Left renal pelvis (tissue), 4 donors: ENCODE data around the gene DENND2D. TPM values are rescaled to one million over a fixed set of nuclear protein-coding genes. Genes with fewer than 3 reads are reported as not detected.

ENCODE experiments used
- DNase-seq, 4 donors: peaks; one replicate each; pipeline ENCODE4 v3.0.0-alpha.2; 2013; ENCODE audit warnings: low read depth in 4 of 4, low spot score in 3 of 4
- polyA plus RNA-seq, 4 donors: library from polyadenylated mRNA; unstranded; fragments of 120-200 nt; gene quantifications; one replicate each; pipeline ENCODE4 v1.2.1, GENCODE V29; 2013; ENCODE audit not compliant: insufficient read length in 4 of 4

The DENND2D gene
- polyA plus RNA-seq, 4 donors = 4.0 to 20.0 (median 16.9) TPM

DNA sequence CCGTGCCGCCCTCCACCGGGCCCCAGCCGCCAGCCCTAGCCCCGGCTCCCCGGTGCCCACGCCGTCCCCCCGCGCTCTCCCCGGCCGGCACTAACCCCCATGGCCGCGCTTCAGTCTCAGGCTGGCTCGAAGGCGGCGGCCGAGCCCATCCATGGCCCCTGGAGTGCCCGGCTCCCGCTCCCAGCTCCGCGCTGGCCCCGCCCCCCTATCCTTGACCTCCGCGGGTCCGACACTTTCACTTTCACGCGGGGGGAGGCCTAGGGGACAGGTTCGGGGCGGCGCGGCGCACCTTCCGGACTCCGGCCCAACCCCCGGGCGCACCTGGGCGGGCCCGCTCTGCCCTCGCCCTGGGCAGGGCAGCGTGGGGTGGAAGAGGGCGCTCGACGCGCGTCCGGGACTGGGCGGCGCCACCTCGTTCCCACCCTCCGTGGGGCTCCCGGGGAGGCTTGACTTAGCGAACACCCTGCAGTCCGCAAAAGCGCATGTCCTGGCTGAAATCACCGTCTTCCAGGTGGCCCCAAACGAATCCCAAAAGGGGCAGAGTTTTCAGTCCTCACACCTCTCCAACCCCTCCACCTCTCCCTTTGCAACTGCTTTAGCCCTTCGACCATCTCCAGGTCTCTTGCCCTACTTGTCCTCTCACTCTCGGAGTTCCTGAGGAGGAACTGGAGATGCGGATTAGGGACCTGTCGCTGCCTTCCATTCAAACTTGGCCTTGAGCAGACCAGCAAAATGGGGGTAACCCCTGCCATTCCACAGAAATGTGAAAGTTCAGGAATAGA, 3.9 kb upstream of the DENND2D start:
- DNase-seq = no peak

DNA sequence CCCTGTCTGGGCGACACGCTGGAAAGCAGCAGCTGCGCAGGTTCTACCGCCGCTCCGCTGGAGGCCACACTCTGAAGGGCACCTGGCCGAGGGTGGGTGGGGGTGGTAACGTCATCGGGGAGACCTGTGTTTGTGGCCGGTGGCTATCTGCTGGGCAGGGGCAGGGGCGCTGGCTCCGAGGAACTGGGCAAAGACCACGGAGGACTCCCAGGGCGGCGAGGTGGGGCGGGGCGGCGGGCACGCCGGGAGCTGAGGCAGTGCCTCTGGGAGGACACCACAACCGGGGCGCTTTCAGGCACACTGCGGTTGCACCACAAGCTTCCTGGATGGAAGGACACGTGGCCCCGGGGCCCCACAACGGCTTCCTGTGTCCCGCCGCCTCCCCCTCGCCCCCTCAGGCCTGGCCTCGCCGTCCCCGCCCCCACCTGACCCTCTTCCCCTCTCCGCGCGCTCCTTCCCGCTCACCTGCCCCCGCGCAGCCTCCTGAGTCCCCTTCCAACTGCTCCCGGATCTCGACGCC, 3.3 kb upstream of the DENND2D start:
- no peak for DNase-seq

DNA sequence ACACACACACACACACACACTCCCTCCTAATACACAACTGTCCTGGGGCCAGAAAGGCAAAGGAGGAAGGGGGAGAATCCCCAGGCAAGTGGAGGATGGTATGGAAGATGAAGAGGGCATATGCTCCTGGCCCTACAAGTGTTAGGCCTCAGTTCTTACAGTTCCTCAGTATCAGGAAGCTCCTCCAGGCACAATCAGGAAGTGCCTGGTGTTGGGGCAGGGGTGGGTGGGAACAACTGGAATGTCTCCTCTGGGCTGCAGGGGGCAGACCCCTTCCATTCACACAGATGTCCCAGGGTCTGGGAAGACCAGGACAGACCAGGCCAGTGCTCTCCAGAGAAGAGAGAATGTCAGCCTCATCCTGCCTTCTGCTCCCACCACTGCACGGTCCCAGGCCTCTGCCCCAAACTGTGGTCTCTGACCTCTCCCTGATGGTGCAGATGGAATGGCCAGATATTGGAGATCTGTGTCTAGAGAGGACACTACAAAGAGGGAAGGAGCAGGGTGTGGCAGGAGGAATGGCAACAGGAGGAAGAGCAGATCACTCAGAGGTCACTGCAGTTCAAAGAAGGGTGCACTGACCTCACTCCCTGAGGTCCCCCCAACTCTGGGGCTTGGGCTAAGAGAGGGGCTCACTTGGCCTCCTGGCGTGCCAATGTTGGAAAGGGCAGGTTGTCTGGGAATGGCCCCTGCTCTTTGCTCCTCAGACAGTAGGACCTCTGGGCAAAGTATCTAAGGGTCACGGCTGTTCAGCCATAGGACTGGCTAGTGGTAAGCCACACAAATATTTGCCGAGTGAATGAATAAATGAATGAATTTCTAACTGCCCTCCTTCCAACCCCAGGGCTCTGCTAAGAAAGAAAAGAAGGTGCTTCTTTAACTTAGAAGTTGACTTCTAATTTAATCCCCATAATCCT, 2.5 kb upstream of the DENND2D start:
- DNase-seq = no peak

DNA sequence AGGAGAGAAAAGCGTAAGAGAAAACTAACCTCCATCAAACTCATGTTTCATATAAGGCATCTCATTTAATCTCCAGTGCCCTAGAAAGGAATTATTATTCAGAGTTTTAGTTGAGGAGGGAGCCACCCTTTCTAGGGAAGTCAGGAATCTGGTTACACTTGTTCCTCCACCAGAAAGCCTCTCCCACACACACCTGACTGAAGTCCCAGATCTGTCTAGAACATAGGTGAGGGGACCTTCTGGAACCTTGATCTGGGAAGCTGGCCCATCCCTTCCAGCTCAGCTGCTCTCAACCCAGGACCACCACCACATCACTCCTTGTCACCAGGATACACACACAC, 1.9 kb upstream of the DENND2D start:
- no peak for DNase-seq

DNA sequence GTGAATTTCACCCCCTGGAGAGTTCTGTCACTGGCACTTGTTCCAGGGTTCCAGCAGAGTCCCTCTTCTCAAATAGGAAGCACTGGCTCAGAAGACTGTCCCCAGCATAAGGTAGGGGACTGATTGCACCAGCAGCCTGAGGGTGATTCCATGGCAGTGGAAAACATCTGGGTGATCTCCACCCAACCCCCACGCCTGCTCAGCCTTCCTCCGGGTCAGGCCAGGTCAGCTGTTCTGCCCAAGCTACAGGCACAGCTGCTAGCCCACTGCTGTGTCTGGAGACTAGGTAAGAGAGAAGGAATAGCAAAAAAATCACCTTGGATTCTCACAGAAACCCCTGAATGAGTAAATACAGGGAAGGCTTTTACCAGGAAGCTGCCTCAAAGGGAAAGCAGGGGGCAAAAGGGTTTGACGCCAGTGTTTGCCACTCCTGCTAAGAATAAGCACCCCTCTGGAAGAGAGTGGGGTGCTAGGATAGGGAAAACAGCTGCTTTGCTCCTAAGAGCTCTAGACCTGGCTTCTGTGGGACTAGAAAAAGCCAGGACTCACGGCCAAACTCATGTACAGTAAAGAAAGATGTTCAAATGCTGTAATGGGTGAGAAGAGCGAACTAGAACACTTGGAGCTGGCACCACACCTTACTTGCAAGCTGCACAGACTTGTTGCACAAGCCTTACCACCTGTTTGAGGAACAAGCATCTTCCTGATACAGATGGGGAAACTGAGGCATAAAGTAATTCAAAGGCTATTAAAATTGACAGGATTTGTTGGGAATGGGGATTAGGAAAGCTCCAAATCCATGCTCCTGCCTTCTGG, 1.0 kb upstream of the DENND2D start:
- DNase-seq = no peak

DNA sequence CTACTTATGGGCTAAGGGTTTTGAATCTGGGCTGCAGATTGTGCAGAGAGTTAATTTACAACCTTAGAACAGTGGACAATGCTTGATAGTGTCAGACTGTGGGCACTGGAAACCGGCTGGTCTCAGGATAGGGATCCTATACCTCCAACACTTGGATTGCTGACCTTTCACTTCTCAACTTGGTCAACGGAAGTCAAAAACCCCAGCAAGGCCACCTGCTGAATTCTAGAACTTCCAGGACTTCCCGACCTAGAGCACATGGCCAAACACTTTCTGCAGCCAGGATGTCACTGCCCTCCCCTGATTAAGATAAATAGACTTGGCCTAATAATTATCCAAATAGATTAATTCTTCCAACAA, 336 bp upstream of the DENND2D start:
- no peak for DNase-seq

DNA sequence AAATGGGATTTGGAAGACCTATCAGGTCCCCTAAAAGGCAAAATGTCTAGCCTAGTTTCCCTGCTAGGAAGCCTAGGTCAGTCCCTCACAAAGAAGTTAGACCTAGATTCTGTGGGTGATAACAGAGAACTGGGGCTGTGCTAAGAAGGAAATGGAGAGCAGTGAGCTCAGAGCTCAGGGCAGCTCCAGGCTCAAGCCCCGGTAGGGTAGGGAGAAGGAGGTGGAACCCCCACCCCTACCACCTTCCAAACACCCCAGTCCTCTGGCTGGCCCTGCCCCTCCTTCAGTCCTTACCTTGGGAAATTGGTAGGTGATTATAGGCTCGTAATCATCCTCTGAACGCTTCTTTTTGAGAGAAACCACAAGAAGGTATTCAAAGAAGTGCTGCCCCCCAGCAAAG, 1.1 kb downstream of the DENND2D start:
- no peak for DNase-seq

DNA sequence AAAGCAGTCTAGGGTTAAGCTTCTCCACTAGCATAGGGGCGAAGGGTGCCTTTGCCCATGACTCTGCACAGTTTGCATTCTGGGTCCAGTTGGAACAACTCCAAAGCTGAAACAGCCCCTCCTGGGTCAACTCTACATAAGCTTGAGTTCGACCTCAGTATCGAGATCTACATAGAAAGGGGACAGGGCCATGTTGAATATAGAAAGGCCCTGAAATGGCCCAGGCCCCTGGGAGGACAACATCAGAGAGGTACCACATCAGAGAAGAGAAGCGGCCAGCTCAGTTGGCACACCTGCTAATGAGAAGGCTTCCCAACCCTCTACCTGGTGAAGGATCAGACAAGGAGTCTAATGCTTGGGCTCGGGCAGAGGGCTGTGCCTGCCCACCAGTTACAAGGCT, 1.6 kb downstream of the DENND2D start:
- DNase-seq = no peak

DNA sequence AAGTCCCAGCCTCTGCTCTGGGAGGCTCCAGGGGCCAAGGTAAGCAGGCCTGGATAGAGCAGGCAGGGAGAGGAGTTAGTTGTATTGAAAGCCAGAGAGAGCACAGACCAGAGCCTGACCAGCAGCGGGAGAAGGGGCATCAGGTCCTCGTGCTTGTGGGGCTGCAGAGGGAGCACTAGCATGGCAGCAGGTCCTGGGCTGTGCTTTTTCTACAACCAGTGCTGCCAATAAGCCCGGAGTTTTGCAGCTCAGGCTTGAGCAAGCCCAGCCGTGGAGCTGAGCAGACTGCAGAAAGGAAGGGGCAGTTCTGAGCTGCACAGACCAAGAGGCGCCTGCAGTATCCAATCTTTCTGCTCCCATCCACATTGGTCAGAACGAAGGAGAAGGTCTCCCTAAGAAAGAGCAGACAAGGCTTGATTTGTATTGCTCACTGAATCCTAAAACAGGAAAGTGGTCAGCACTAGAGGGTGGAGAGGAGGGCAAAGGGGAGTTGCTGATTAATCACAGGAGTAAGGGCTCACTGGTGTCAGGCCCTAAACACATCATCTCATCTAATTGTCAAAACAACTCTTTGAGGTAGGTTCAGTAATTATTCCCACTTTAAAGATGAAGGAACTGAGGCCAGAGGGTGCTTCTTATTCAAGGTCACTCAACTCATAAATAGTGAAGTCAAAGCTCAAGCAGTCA, 2.7 kb downstream of the DENND2D start:
- no peak for DNase-seq

DNA sequence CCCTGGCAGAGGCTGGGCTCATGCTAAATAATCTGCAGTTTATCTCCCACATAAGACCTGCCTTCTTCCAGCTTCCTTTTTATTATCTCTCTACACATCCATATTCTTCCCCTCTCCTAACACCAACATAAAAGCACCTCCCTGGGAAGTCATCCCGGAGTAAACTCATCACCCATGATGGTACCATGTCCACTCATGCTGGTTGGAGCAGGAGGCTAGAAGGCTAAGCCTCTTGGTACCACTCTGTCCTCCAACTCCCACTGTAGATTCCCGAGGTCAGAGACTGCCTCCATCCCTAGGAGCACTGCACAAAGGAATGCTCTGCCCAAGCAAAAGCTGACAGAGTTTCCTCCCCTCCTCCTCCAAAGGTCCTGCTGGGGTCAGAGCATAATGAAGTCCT, 4.2 kb downstream of the DENND2D start:
- no peak for DNase-seq

DNA sequence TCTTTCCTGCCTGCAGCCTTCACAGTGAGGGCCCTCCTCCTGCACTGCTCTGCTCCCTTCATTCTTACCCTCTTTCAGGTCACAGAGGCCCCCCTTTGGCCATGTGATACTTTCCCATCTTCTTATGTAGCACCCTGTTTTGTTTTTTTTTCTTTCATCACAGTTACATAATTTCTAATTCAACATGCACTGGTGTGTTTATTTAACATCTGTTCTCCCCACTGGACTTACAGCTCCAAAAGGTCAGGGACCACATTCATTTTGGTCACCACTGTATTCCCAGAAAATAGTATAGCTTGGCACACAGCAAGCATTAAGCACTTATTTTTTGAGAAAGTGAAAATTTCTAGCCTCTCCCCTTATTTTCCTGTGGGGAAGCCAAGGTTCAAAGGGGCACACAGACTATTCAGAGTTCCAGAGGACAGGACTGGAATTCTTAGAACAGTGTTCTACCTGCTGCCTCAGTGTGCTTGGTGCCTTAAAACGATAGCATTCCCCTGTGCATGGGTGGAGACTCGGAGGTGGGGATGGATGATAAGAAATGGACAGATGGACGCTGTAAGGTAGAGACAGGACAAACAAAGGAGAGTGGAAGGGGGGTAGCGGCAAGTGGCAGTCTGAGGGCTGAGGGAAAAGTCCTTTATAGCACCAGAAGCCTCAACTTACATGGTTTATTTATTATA, 5.3 kb downstream of the DENND2D start:
- DNase-seq = no peak

DNA sequence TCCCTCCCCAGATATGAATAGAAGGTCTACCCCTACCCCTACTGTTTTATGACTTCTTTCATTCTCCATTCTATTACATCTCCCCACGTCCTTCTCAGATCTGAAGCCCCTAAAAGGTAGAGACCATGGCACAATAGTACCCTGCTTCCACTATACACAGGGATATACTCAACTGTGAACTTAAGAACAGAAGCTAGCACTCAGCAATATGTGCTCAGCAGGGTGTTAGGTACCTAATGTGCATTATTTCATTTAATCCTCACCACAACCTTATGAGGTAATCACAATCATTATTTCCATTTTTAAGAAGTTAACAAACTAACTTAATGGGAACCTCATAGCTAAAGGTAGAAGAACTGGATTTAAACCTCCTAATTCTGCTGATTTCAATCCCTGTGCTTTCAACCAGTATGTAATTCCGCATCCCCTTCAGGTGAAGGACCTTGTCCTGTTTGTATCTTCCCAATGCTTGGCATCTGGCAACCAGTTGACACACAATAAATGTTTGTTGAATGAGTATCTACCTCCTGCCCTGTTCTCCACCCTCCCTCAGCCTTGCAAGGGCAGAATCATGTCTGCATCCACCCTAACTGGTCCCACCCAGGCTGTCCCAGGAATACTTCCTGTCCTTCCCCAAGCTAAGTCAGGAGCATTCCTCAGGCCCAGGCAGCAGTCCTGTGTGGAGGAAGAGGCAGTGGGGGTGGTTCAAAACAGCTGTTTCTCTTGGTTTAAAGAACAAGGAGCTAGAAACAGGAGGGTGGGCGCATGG, 6.5 kb downstream of the DENND2D start:
- DNase-seq = no peak

DNA sequence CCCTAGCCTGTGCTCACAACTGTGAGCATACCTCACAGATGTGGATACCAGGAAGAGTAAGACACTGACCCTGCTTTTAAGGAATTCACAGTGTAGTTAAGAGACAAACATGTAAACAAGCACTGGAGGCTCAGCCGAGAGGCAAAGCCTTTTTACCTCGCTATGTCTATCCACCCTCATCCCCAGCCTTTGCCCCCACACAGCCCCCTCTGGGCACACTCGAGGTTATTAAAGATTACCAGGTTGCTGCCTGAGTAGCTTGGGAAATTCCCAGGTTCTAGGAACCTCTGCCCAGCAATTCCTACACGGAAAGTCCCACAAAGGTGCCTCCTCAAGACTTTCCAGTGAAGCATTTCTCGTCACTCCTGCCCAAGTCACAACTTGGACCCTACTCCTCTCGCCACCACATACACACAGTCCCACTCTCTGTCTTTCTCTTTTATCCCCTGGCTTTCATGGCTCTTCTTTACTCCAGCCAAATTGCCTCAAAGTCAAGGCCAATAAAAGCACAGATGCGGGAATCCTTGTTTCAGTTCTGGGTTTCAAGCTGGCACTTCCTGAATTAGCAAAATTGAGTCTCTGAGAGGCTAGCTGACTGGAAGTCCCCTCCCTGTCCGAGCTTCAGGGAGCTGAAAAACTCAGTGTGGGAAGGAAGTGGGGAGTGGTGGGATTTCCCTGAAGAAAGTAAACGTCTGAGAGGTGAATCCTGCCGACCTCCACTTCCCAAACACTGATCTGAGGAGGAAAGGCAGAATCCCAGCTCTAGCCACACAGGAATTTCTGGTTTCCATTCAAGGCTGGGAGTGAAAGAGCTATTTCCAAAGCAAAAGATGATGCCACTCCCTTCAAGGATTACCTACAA, 7.6 kb downstream of the DENND2D start:
- no peak for DNase-seq

DNA sequence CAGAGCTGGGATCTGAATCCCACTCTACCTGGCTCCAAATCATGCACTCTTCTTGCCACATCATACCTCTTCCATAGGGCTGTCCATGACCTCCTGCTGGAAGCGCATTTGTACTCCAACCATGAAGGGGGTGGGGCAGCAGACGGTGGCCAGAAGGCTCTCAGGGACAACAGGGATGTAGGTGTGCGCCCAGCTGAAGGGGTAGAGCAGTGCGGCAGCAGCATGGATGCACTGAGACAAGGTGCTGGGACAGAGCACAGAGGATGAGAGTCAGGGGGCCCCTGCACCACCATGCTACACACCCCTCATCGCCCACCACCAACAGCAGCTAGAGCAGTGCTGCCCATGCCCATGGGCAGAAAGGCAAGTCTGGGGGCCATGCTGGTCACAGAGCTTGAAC, 8.4 kb downstream of the DENND2D start:
- no peak for DNase-seq

DNA sequence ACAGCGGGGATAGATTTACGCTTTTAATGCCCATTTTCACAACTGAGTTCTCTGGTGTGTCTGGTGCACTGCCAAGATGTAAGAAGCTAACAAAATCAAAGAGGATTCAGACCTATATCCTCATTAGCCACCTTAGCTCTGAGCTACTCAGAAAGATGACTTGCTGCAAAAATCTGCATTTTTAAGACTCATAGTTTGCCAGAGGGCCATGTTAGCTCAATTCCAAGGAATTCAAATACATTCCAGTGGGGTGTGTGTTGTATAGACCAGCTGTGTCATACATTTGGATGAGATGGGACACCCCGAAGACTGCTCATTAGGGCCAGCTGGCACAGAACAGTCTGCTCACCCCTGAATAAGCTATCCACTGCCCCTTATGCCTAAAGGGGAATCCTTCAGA, 8.9 kb downstream of the DENND2D start:
- no peak for DNase-seq

DNA sequence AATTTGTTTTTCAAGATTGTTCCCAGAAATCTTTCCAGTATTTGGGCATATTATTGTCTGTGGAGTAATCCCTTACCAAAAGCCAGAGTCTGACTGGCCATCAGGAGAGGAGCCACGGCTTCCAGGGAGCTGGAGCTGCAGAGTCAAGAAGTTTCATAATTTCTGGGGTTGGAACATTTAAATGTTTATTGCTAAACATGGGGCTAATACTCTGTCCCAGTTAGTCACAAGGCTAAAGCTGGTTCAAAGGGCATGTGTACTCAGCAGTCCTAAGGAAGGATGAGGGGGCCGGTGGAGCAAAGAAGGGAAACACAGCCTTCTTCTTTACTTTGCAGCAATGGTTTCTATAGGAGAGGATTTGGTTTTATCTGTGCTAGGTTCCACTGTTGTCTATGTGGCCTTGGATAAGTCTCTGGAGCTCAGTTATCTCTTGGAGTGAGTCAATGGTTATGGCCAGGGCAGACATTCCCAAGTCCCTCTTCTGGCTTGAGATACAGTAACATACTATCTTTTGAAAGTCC, 9.5 kb downstream of the DENND2D start:
- DNase-seq = no peak

DNA sequence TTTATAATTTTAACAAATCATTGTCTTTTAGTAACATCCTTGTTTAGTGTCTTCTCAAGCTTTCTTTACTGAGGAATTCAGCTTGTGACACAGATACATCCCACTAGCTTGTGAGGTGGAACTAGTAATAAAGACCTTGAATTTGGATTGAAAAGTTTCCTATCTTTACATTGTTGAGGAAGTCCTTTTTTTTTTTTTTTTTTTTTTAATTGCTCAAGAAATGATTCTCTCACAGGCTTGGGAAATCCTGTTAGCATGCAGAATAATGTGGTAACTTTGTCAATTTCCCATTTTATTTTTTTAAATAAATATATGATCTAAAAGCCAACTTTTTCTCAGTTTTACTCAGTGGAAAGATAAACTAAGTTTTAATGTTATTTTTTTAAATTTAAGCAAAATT, 15.8 kb downstream of the DENND2D start:
- DNase-seq = no peak
